AG04449 (cell line): ENCODE data around the gene FGF7.
"Not testable (repeated sequence)": the region's sequence is repeated elsewhere in the genome, so short reads cannot be mapped to it uniquely, and the experiment has no call there.

ENCODE experiments used
- CTCF ChIA-PET: fragments of 350-600 bp; formaldehyde crosslinking; extraction: SDS; loops from one replicate; lab custom pipeline; 2021; ENCODE audit warnings: antibody characterized with exemption; lab: Yijun Ruan, JAX
- POLR2A ChIA-PET: fragments of 400-600, 350-600 bp; formaldehyde crosslinking; extraction: SDS; loops from one replicate; lab custom pipeline; 2020; ENCODE audit warnings: antibody characterized with exemption, inconsistent platforms; lab: Yijun Ruan, JAX
- DNase-seq: peaks from one replicate; pipeline ENCODE4 v3.0.0-alpha.2; 2010; ENCODE audit warnings: low read depth, low spot score
- H3K4me3 ChIP-seq: 2 replicates; pipeline ENCODE4 v1.5.1; 2011; ENCODE audit warnings: low read depth, mild to moderate bottlenecking, control low read depth, low read length
- CTCF ChIP-seq: IDR thresholded peaks from one replicate; pipeline ENCODE4 v1.5.1; 2011; ENCODE audit warnings: mild to moderate bottlenecking, moderate library complexity, low read length, control low read depth, inconsistent platforms; ENCODE audit not compliant: insufficient read depth; ENCODE audit errors: missing control alignments

Gene FGF7

DNA sequence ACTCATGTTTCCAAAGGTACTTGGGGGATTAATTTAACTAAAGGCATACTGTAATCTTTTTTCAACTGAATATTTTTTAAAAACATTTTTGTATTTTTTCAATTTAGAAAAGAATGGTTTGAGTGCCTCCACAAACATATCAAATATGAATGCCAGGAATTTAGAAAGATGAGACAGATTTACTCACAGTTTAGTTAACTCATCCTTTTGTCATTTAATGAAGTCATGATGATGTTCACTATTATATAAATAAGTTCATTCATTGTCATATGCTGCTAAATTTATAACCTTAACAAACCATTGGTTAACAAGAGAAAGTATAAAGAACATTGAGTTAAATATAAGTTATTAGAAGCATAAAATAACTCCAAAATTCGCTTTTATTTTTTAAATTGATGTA lies 50.0 kb downstream of the FGF7 start:
- CTCF ChIA-PET: no interaction called here
- no peak overlapping the region for H3K4me3 ChIP-seq
- POLR2A ChIA-PET: no interaction called here

GRCh38 chr15:49478021-49478420 lies 55.0 kb downstream of the FGF7 start:
- CTCF ChIA-PET, DNase-seq, H3K4me3 ChIP-seq, POLR2A ChIA-PET: not testable (repeated sequence)

More for the DNA sequence above, 50.0 kb downstream of the FGF7 start:
- no peak for DNase-seq
- no peak for TF ChIP-seq CTCF

DNA sequence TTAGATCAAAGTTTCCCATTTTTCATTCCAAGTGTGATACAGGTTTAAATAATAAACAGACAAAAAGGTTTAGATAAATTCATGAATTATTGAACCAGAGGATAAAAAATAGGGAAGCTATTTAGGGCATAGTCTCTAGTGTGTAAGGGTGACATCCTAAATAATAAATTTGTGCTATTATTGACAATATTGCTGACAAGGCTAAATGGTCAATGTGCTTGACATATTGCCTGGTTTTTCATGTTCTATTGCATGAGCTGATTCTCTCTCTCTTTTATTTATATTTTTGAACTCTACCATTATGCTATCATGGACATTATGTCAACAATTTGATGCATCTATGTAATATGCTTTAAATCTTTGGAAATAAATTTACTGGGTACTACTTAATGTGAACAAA lies 55.9 kb downstream of the FGF7 start:
- DNase-seq, POLR2A ChIA-PET, CTCF ChIA-PET, H3K4me3 ChIP-seq: not testable (repeated sequence)

- DNase-seq, H3K4me3 ChIP-seq, POLR2A ChIA-PET, CTCF ChIA-PET: not testable (repeated sequence)
These were observed 62.4 kb downstream of the FGF7 start for GRCh38 chr15:49485401-49485800.

- CTCF ChIA-PET: no interaction called here
- H3K4me3 ChIP-seq: no peak overlapping the region
- POLR2A ChIA-PET: no interaction called here
- DNase-seq: no peak
- no peak for TF ChIP-seq CTCF
These were observed 67.9 kb downstream of the FGF7 start for GRCh38 chr15:49490966-49491365.

DNA sequence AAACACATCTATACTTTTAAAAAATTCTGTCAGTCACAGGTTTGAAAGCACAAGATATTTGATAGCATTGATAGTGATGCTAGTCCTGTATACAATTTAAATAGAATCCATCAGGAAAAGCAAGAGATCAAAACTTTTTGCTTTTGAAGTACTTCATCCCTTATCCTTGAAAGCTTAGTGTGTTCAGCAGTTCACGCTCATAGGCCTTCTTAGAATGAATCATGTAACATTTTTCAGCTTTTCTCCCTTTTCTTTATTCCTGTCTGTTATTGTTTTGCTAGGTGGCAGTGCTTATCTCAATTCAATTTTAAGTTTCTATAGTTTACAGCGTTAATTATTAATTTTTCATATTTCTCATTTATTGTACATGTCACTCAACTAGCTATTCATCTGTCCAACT lies 69.1 kb downstream of the FGF7 start:
- no peak for TF ChIP-seq CTCF
- H3K4me3 ChIP-seq: no peak overlapping the region
- ChIA-PET CTCF (no interaction called here), POLR2A (no interaction called here)
- no peak for DNase-seq

DNA sequence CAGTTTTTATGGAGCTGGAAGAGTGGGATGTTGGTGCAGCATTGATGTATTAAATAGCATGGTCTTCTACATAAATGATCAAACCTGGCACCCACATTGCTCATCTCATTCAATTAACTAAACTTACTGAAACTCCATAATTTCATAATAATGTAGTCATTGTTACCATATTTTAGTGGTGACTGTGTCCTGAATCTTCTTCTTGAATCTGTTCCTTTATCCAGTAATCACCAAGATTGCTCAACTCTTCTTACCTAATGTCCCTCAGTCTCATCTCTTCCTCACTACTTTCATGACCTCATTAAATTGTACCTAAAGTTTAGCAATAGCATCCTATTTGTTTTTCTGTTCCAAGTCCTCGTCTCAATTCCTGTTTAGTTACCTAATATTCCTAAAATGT lies 69.8 kb downstream of the FGF7 start:
- DNase-seq: peak; percentile 65
- CTCF ChIA-PET: no interaction called here
- H3K4me3 ChIP-seq: no peak overlapping the region
- TF ChIP-seq CTCF: no peak
- POLR2A ChIA-PET: no interaction called here

DNA sequence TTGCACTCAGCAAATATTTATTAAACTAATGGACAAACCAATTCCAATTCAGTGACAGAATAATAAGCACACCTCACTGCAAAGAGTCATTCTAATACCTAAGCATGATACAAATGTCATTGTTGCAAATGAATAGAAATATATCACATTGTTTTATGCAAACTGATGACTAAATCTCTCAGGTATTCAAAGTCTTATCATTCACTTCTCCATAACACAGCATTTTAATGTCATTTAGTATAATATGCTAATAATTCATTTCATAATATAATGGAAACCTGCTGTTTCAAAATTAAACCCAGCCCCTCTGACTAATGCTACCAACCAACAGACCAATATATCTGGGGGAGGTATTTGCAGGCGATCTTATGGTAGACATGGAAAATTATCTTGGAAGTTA lies 71.8 kb downstream of the FGF7 start:
- POLR2A ChIA-PET: no interaction called here
- no peak for DNase-seq
- no peak overlapping the region for H3K4me3 ChIP-seq
- CTCF ChIA-PET: no interaction called here
- no peak for TF ChIP-seq CTCF
